Pancreas (tissue), 10 donors: ENCODE results near the gene SNX22. TPM values are rescaled to one million over a fixed set of nuclear protein-coding genes. Genes with fewer than 3 reads are reported as not detected.

ENCODE experiments used
- ATAC-seq, 4 donors: fragments of 200-7000 bp; cut with Tn5 transposase; one replicate each; pipeline versions ENCODE4 v1.8.0 to v1.9.1; 2020; ENCODE audit warnings: mild to moderate bottlenecking in 4 of 4, moderate library complexity in 4 of 4
- DNase-seq, 6 donors: peaks; one replicate each; pipeline ENCODE4 v3.0.0-alpha.2; 2020
- FAIRE-seq: peaks from 2 replicates; lab custom pipeline; 2012; peaks lifted over from hg19 to GRCh38; lab: Jason Lieb, UNC
- H3K27ac ChIP-seq, 4 donors: fragments of 200-600 bp; sonication (generic); 1 replicate in 3 of 4; 2 replicates in 1 of 4; pipeline versions ENCODE4 v1.5.0 to v1.8.0; 2020
- H3K27me3 ChIP-seq, 4 donors: fragments of 200-600 bp; one replicate each; pipeline ENCODE4 v1.8.0; 2021
- H3K36me3 ChIP-seq, 3 donors: fragments of 200-600 bp; sonication (generic) in 1 of 3; one replicate each; pipeline versions ENCODE4 v1.5.0 to v1.8.0; 2020 to 2021
- H3K4me1 ChIP-seq, 3 donors: fragments of 200-600 bp; one replicate each; pipeline ENCODE4 v1.8.0; 2021
- H3K4me3 ChIP-seq, 4 donors: fragments of 200-600 bp; sonication (generic) in 2 of 4; one replicate each; pipeline versions ENCODE4 v1.5.0 to v1.8.0; 2020 to 2021
- H3K9me3 ChIP-seq, 4 donors: fragments of 200-600 bp; one replicate each; pipeline ENCODE4 v1.8.0; 2021
- WGBS, 2 donors: extraction: QIAGEN DNeasy Blood & Tissue Kit; methylation state at CpG; one replicate each; pipeline ENCODE4 v1.1.7; 2013; 5-methylcytosine and 5-hydroxymethylcytosine counted together
- intact Hi-C, 3 donors: fragments of 100-400 bp; cut with DNase I; formaldehyde crosslinking; loops; one replicate each; pipeline versions ENCODE4 v1.11.1 to v1.14.2; 2022
- polyA plus RNA-seq, 2 donors: library from polyadenylated mRNA; stranded (reverse); fragments of 200-250 nt; gene quantifications; one replicate each; pipeline ENCODE4 v1.2.3, GENCODE V29; 2013
- total RNA-seq, 6 donors: library from RNA; stranded (reverse); fragmentation: NEBNext Ultra II Directional in 4 of 6; extraction: Animal tissue kit (Norgen Biotek cat#: 25700) in 4 of 6; gene quantifications; one replicate each; pipeline versions ENCODE4 v1.2.1 to v1.2.4, GENCODE V29; 2021 to 2023
- TF ChIP-seq, protein P1 (sequence below), 4 donors: fragments of 200-600 bp; sonication (generic) in 3 of 4; IDR thresholded peaks; one replicate each; pipeline versions ENCODE4 v1.5.0 to v1.8.0; 2021; ENCODE audit warnings: antibody characterized with exemption in 4 of 4
- donor health status: healthy with polysubstance abuse.
- donor health status: DM: no; HTN: no; CAD: no; lungs with moderate emphysema.
- donor health status: DM: no; HTN: no; CAD: no.
- donor health status: control.
- donor health status: control.
- donor health status: Bipolar disorder and iron deficiency.
- donor health status: DM: yes; HTN: yes; CAD: no.
- donor health status: DM: no; HTN: no; CAD: no.
- donor health status: DM: no; HTN: no; CAD: no.
- donor health status: DM: yes; HTN: yes; CAD: no.

Gene SNX22
- total and polyA plus RNA-seq, 8 donors = 0.51 to 4.0 (median 1.3) TPM

DNA sequence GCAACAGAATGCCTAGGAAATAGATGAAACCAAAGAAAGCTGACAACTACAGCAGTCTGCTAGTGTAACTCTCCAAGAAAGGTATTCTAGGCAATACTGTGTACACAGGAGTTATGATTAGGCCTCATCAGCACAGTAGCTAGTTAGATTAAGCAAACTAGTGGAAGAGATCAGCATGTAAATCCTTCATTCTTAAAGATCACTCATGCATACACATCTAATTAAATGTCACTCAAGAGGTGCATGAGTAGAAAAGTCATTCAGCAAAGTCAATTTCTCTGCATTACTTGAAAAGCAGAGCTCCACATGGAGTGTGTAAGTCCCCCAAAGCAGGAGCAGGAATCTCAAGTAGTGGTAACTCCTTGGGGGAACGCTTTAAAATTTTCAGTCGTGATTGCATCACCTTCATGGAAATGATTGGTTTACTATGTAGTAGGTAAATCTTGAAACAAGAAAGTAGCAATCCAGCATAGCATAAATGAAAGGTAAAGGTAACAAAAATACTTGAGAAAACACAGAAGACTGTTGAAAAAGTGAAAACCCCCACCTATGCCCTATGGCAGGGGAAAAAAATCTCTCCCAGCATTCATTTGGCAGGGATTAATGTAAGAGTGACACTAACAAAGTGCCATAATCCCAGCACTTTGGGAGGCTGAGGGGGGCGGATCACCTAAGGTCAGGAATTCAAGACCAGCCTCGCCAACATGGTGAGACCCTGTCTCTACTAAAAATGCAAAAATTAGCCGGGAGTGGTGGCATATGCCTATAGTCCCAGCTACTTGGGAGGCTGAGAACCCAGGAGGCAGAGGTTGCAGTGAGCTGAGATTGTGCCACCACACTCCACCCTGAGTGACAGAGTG, 40.7 kb downstream of the SNX22 start:
- no peak overlapping the region for H3K27ac ChIP-seq
- no peaks in the 10 kb centered on the region for H3K36me3 ChIP-seq
- no peaks in the 10 kb centered on the region for H3K9me3 ChIP-seq
- intact Hi-C loops = no loop called here
- H3K4me3 ChIP-seq = no peak overlapping the region
- DNase-seq (no peak), ATAC-seq (no peak), FAIRE-seq (no peak)
- WGBS, 2 donors = 92 to 95% methylated on average over 5 of the region's 5 CpGs
- no peaks in the 10 kb centered on the region for H3K27me3 ChIP-seq
- H3K4me1 ChIP-seq = no peaks in the 10 kb centered on the region
- TF ChIP-seq, protein P1, sequence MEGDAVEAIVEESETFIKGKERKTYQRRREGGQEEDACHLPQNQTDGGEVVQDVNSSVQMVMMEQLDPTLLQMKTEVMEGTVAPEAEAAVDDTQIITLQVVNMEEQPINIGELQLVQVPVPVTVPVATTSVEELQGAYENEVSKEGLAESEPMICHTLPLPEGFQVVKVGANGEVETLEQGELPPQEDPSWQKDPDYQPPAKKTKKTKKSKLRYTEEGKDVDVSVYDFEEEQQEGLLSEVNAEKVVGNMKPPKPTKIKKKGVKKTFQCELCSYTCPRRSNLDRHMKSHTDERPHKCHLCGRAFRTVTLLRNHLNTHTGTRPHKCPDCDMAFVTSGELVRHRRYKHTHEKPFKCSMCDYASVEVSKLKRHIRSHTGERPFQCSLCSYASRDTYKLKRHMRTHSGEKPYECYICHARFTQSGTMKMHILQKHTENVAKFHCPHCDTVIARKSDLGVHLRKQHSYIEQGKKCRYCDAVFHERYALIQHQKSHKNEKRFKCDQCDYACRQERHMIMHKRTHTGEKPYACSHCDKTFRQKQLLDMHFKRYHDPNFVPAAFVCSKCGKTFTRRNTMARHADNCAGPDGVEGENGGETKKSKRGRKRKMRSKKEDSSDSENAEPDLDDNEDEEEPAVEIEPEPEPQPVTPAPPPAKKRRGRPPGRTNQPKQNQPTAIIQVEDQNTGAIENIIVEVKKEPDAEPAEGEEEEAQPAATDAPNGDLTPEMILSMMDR (IDR thresholded peaks at IDR 0.05) = no peak

DNA sequence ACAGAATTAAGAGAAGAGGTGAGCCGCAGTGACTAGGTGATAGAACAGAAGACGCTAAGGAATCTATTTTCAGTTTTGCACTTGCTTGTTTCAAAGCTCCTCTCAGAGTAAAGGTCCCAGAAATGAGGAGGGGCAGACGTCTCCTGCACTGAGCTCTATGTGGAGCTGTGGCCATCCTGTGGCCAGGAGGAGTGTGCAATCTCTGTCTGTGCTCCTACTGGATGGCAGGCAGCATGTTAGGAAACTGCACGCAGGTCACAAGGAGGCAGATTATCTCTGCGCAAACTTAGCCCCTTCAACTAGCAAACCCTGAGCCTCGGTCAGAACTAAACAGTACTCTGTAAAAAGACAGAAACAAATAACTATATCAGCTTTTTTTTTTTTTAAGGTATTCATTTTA, 42.4 kb downstream of the SNX22 start:
- no peak for DNase-seq
- WGBS, 2 donors = 91 to 94% methylated on average over 6 of the region's 6 CpGs
- intact Hi-C loops = no loop called here
- Histone ChIP-seq H3K9me3 (no peaks in the 10 kb centered on the region), H3K4me3 (no peak overlapping the region), H3K4me1 (no peaks in the 10 kb centered on the region), H3K27me3 (no peaks in the 10 kb centered on the region), H3K27ac (no peak overlapping the region), H3K36me3 (no peaks in the 10 kb centered on the region)
- no peak for ATAC-seq
- TF ChIP-seq, protein P1 (IDR thresholded peaks at IDR 0.05) = no peak
- no peak for FAIRE-seq

DNA sequence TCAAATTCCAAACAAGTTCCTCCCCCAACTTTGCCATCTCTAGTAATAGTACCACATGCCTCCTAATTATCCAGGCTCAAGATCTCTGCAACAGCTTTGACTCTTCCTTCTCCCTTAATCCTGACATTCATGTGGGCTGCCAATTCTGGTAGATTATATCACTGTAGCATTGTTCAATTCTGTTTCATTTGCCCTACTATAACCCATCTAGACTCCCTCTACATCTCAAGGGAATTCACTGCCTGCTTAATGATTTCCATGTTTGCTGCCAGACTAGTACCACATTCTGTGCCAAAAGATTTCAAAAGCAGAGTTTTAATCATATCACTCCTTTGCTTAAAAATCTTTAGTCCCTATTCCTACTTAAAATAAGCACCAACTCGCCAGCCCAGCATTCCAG, 45.9 kb downstream of the SNX22 start:
- 85 to 87% methylated on average over 1 of the region's 1 CpG for WGBS, 2 donors
- DNase-seq (no peak), ATAC-seq (no peak), FAIRE-seq (no peak)
- H3K36me3 ChIP-seq = no peaks in the 10 kb centered on the region
- TF ChIP-seq, protein P1 (IDR thresholded peaks at IDR 0.05) = no peak
- H3K27ac ChIP-seq = no peak overlapping the region
- intact Hi-C loops = no loop called here
- H3K9me3 ChIP-seq = no peaks in the 10 kb centered on the region
- no peak overlapping the region for H3K4me3 ChIP-seq
- H3K4me1 ChIP-seq = no peaks in the 10 kb centered on the region
- no peaks in the 10 kb centered on the region for H3K27me3 ChIP-seq

DNA sequence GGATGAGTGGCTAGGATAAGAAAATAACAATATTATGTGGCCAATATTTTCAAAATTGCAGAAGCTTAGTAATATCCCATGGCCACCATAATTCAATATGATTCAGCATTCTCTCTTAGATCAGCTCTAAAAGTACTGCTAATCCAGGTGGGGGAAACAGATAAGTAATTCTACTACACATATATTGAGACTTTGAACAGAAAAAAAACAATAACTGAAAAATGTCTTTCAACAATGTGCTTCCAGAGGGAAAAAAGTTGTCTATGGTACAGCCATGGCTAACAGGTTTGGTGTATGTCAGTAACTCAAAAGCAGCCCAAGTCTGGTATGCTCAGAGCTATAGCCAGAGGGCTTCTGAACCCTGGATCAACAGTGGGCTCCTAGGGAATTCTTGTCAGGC, 53.7 kb downstream of the SNX22 start:
- no peaks in the 10 kb centered on the region for H3K9me3 ChIP-seq
- H3K27me3 ChIP-seq = no peaks in the 10 kb centered on the region
- TF ChIP-seq, protein P1 (IDR thresholded peaks at IDR 0.05) = no peak
- ATAC-seq (no peak), DNase-seq (no peak), FAIRE-seq (no peak)
- H3K4me1 ChIP-seq = no peaks in the 10 kb centered on the region
- no peak overlapping the region for H3K4me3 ChIP-seq
- peaks cover 0 to 8% (median 0%) of the 10 kb centered on the region in 3 donors for H3K36me3 ChIP-seq
- intact Hi-C loops = loop anchor here in 1 of 3 donors (10.0 kb wide), 1 partner anchor 150 kb away; the partner anchor contains the start of gene CSNK1G1
- H3K27ac ChIP-seq = no peak overlapping the region

Other genes with a start within 250 kb of the SNX22 start
- gene DAPK2, start 105.2 kb upstream of the SNX22 start, total RNA-seq = 1 to 10 TPM; 2.1 to 8.0 (median 5.0) TPM
- gene DAPK2, start 105.2 kb upstream of the SNX22 start, polyA plus RNA-seq = 1 to 10 TPM; 4.9 to 6.0 TPM
- 10 to 100 TPM; 16.0 to 44.1 (median 26.3) TPM for gene CIAO2A, start 57.9 kb upstream of the SNX22 start, total RNA-seq
- gene CIAO2A, start 57.9 kb upstream of the SNX22 start, polyA plus RNA-seq = 10 to 100 TPM; 42.0 to 61.2 TPM
- 10 to 100 TPM; 41.3 to 82.4 (median 49.5) TPM for gene SNX1, start 55.7 kb upstream of the SNX22 start, total RNA-seq
- gene SNX1, start 55.7 kb upstream of the SNX22 start, polyA plus RNA-seq = 10 to 100 TPM; 32.9 to 36.6 TPM
- 100 to 1,000 TPM; 230 to 367 (median 349) TPM for gene PPIB, start 11.3 kb downstream of the SNX22 start, total RNA-seq
- gene PPIB, start 11.3 kb downstream of the SNX22 start, polyA plus RNA-seq = 100 to 1,000 TPM; 432 to 576 TPM
- 10 to 100 TPM in 1 of 6 donors, 1 to 10 TPM in 5; 6.0 to 12.1 (median 8.1) TPM for gene CSNK1G1, start 204.4 kb downstream of the SNX22 start, total RNA-seq
- 1 to 10 TPM; 2.4 to 3.4 TPM for gene CSNK1G1, start 204.4 kb downstream of the SNX22 start, polyA plus RNA-seq
- 1 to 10 TPM in 4 of 6 donors, under 1 TPM in 2; 0.51 to 2.1 (median 1.4) TPM for gene PCLAF, start 229.7 kb downstream of the SNX22 start, total RNA-seq
- gene PCLAF, start 229.7 kb downstream of the SNX22 start, polyA plus RNA-seq = 1 to 10 TPM; 1.3 to 2.2 TPM
- gene TRIP4, start 236.1 kb downstream of the SNX22 start, total RNA-seq = 10 to 100 TPM in 3 of 6 donors, 1 to 10 TPM in 3; 9.1 to 17.5 (median 10.7) TPM
- 10 to 100 TPM; 11.7 to 15.4 TPM for gene TRIP4, start 236.1 kb downstream of the SNX22 start, polyA plus RNA-seq